Activated effector memory CD4-positive, alpha-beta T cell treated with Interleukin-2 at 50 U/mL for 16 hours (primary cell): ENCODE measurements around the gene NFATC2.

Source experiments
- DNase-seq: peaks from one replicate; pipeline ENCODE4 v3.0.0-alpha.2; 2020

Gene NFATC2

DNA sequence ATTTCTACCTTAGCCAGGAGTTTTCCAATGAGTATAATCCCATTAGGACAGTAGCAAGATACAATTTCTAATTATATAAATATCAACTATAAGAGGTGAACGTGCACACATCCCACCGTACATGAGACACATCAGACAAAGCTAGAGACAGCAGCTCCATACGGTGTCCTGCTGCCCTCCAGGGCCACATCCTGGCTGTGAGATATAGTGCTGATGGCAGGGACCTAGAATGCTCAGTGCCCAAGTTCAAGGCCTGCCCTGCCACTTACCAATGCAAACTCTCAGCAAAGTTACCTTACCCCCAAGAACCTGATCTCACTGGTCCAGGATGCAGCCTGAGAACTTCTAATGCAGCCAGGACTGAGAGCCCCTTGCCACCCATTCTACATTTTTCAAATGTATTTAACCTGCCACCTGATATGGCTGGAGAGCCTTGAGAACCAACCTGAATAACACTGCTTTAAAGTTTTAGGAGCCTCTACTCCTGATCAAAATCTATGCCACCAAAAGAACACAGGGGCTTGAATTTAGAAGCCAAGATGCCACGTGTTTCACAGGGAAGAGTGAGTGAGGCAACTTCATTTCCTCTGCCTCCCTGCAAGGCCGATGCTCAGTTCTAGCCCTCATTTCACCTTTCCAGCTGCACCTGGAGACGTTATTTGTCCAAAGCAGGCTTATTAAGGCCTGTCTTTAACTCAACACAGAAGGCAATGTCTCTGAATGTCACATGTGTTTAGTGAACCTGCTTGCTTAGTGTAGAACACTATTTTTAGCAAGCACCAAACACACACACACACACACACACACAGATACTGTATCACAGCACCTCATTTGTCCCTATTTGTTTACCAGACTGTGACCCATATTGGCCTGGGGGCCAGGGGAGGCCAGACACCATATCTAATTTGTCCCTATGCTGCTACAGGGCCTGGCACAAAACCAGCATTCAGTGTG, 6.1 kb downstream of the NFATC2 start:
- DNase-seq, result no peak

DNA sequence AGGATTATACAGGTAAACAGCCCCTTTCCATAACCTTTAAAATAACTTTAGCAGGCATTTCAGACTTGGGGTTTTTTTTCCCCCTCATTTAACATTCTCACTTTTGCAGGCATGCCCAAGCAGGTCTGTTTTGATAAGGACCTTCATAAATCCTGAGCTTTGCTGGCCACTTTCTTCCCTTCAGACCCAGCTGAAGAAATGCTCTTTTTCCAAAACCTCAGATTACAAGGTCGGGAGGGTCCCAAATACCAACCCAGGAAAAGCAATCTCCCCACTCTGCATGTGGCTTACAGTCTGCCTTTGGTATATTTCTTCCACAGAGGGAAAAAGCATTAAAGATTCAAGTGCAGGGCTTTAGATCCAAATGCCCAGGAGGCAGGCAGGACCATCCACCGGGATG, 6.8 kb downstream of the NFATC2 start:
- DNase-seq, result no peak

- DNase-seq, result no peak
Observed at GRCh38 chr20:51535075-51535386, 7.5 kb downstream of the NFATC2 start.

DNA sequence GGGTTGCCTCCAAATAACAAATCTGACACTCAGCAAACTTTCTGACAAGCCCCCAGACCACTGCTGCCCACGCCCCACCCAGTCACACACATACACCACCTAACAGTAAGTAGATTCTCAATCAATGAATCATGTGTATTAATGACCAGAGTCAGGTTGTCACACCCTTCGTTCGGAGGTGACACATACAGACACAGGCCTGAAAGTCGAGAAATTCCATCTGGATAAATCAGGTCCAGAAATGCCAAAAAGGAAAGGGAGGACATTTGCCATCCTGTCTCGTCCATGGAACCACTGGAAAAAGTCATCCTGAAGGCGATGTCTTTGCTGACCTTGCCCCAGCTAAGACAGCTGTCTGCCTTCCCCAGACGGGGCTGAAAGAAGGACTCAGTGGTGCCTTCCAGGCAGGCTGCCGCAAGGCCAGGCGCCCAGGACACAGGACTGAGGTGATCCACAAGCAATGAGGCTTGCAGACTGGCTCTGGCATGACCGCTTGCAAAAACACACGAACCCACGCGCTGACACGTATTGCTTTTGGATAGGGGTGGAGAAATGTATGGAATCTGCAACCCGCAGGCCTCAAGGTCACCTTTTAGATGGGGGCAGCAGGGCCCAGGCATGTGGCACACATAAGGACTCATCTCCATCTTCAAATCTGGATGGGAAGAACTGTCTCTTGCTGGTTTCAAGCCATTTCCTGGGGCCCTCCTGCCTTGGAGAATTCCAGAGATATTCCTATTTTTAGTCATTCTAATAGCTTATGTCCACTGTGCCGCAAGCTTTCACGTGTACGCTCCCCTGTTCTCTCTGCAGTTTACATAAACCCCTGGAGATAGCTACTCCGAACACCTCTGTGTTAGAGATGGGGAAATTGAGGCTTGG, 9.0 kb downstream of the NFATC2 start:
- DNase-seq, result no peak

DNA sequence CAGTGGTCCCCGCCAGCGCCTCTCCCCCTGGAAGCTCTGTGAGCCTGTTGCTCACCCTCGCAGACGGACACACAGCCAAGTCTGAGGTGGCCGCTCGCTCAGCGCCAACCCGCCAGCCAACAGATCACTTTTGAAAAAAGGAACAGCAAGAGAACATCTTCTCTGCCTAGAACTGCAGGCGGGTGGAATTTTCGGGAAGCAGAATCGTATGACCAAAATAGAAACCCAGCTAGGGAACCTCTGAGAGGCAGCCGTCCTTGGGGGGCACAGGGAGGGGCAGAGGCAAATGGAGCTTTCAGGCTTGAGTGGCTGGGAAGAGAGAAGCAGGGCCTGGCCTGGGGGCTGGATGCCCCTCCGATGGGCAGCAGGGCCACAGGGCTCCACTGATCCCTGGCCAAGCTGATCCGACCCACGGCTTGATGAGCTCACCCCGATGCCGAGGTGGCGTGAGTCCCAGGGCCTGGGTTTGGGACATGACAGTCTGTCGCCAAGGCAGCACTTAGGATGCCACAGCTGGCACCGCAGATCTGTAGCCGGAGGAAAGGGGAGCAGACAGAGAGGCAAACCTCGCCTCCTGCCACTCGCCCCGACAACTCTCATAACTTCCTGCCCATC, 9.8 kb downstream of the NFATC2 start:
- DNase-seq, result no peak

GRCh38 chr20:51531712-51532456, 10.6 kb downstream of the NFATC2 start:
- no peak for DNase-seq

DNA sequence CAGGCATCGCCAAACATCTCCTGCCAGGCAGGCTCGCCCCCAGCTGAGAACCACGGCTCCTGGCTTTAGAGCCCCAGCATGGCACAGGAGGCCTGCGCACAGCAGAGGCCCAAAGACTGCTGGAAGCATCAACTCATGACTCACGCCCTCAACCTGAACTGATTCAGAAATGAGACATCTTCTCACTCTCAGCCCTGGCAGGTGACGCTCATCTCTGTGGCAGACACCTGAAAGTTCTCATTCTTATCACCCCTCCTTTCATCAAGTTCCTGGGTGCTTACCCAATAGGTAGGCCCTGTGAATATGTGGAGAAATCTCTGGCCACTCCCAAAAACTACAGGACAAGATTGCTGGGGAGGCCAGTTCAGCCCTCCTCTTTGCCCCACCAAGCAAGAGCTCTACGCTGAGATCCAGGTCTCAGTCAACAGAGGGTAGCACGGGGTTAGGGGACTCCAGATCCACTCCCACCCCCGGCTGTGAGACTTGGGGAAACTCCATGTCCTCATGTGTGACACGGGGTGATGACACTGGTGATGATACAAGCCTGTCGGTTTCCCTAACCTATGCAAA, 11.3 kb downstream of the NFATC2 start:
- peak; percentile 51 for DNase-seq

DNA sequence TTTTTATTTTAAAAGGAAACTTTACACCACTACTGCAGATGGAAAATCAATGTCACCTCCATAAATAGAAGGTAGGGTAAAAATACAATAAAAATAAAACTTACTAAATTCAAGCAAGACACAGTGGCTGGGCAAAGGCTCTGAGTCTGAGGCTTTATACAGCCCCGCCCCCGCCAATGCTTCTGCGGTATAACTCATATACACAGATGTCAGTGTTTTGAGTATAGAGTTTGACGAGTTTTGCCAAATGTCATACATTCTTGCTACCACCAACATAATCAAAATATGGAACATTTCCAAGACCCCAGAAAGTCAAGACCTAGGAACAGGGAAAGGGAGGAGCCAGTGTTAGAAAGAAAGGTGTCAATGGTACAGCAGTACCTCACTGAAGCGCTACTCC, 12.8 kb downstream of the NFATC2 start:
- DNase-seq, result peak; percentile 32

- DNase-seq, result peak; percentile 20
Observed at GRCh38 chr20:51529081-51529681, 13.3 kb downstream of the NFATC2 start.

DNA sequence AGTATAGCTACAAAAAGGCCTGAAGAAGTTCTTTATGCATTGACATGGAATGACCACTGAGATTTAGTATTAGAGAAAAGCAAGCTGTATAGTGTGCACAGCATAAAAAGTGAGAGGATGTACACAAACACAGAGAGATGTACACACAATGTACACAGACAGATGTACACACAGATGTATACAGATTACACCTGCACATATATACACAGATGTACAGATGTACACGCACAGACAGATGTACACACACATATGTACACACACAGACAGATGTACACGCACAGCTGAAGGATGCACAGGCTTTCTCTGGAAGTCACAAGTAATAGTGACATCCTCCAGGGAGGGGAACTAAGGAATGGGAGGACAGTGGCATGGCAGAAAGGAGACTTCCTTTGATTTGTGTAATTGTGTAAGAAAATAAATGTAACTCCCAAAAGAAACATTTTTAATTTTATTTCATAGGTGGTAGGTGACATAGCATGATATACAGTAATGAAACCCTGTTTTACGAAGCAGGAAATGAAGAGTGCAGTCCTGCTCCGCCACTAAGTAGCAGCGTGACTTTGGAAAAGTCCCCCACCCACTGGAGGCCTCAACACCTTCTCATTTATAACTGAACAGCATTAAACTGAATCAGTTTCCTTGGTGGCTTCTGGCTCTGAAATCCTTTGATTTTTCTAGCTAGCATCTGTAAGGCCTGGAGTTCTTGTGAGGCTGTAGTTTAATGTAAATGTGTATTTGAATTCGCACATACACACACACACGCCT, 14.1 kb downstream of the NFATC2 start:
- peak; percentile 19 for DNase-seq

DNA sequence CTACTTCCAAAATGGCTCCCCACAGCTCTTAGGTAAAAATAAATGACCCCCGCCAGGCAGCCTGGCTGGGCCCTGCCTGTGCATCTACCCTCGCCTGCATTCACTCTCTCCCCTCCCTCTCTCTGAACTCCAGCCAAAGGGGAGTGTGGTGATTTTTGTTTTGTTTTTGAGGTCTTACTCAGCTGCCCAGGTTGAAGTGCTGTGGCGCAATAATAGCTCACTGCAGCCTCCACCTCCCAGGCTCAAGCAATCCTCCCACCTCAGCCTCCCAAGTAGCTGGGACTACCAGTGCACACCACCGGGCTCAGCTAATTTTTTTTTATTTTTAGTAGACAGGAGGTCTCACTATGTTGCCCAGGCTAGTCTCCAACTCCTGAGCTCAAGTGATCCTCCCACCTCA, 15.8 kb downstream of the NFATC2 start:
- DNase-seq, result no peak

DNA sequence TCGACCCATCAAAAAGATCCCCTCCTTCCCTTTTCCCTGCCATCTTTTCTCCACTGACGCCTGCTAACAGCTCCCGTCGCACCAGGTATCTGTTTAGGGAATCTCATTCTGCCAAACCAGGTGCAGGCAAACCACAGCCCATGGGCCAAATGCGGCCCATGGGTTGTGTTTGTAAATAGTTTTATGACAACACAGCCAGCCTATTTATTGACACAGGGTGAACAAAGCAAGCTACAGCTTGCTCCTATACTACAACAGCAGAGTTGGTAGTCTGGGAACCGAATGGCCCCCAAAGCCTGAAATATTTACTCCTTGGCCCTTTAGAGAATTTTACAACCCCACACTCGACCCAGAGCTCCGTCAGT, 16.4 kb downstream of the NFATC2 start:
- DNase-seq, result no peak

GRCh38 chr20:51525241-51526105, 17.0 kb downstream of the NFATC2 start:
- peak; percentile 29 for DNase-seq

- DNase-seq, result no peak
Observed at GRCh38 chr20:51523276-51524013, 19.1 kb downstream of the NFATC2 start.

DNA sequence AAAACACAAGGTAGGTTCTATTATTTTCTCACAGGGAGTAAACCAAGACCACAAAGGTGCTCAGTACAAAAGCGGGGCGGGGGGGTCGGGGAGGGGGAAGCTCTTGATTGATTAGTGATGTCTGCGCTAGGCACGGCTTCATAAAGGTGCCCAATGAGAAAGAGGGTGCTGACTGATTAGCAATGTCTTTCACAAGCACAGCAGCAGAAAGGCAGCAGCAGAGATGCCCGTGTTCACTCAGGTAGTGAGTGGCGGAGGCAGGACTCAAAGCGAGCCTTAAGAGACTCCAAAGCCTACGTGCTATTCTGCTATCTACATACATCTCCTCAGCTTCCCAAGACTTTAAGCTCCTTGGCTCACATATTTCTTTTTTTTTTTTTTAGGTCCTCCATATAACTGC, 20.3 kb downstream of the NFATC2 start:
- no peak for DNase-seq

DNA sequence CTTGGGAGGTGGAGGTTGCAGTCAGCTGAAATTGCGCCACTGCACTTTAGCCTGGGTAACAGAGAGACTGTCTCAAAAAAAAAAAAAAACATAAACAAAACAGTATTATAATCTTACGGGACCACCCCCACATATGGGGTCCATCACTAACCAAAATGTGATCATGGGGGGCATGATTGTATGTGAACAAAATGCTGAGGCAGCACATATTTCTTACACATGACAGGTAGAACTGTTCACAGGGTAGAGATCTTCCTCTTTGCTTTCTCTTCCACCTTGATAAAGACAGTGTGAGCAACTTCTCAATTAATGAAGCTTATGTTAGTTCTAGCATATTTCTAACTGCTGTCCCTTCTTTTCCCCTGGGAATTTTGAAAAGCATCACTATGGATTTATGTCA, 24.7 kb downstream of the NFATC2 start:
- DNase-seq, result no peak

GRCh38 chr20:51516855-51517254, 25.7 kb downstream of the NFATC2 start:
- DNase-seq, result no peak

- no peak for DNase-seq
Observed at GRCh38 chr20:51514836-51515235, 27.7 kb downstream of the NFATC2 start.

GRCh38 chr20:51514249-51514648, 28.3 kb downstream of the NFATC2 start:
- no peak for DNase-seq

- DNase-seq, result no peak
Observed at GRCh38 chr20:51513545-51513944, 29.0 kb downstream of the NFATC2 start.
